ENCODE measurements around the gene RAI1.

DNA sequence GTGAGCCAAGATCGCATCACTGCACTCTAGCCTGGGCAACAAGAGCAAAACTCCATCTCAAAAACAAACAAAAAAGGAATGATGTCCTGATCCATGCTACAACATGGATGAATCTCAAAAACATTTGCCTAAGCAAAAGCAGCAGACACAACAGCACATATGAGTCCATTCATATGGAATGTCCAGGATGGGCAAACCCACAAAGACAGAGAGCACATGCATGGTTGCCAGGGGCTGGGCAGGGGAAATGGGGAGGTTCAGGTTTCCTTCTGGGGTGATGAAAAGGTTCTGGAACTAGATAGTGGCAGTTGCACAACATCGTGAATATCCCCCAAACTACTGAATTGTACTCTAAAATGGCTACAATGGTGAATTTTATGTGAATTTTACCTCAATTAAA is 35.3 kb upstream of the RAI1 start:
- TF ChIP-seq, protein P1, sequence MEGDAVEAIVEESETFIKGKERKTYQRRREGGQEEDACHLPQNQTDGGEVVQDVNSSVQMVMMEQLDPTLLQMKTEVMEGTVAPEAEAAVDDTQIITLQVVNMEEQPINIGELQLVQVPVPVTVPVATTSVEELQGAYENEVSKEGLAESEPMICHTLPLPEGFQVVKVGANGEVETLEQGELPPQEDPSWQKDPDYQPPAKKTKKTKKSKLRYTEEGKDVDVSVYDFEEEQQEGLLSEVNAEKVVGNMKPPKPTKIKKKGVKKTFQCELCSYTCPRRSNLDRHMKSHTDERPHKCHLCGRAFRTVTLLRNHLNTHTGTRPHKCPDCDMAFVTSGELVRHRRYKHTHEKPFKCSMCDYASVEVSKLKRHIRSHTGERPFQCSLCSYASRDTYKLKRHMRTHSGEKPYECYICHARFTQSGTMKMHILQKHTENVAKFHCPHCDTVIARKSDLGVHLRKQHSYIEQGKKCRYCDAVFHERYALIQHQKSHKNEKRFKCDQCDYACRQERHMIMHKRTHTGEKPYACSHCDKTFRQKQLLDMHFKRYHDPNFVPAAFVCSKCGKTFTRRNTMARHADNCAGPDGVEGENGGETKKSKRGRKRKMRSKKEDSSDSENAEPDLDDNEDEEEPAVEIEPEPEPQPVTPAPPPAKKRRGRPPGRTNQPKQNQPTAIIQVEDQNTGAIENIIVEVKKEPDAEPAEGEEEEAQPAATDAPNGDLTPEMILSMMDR (tag by site-specific recombination; IDR thresholded peaks at IDR 0.05), result no peak
- TF ChIP-seq ZNF16 (tag by site-specific recombination; IDR thresholded peaks at IDR 0.05; ENCODE audit: low read depth), result no peak
- no peak for TF ChIP-seq ZNF623 (tag by site-specific recombination; IDR thresholded peaks at IDR 0.05)
- no peak for TF ChIP-seq ZNF24 (tag by site-specific recombination; IDR thresholded peaks at IDR 0.05)
- no peak for TF ChIP-seq ZNF10 (tag by site-specific recombination; IDR thresholded peaks at IDR 0.05)
- no peak for TF ChIP-seq ZBTB1 (tag by site-specific recombination; IDR thresholded peaks at IDR 0.05)
- TF ChIP-seq, protein P2, sequence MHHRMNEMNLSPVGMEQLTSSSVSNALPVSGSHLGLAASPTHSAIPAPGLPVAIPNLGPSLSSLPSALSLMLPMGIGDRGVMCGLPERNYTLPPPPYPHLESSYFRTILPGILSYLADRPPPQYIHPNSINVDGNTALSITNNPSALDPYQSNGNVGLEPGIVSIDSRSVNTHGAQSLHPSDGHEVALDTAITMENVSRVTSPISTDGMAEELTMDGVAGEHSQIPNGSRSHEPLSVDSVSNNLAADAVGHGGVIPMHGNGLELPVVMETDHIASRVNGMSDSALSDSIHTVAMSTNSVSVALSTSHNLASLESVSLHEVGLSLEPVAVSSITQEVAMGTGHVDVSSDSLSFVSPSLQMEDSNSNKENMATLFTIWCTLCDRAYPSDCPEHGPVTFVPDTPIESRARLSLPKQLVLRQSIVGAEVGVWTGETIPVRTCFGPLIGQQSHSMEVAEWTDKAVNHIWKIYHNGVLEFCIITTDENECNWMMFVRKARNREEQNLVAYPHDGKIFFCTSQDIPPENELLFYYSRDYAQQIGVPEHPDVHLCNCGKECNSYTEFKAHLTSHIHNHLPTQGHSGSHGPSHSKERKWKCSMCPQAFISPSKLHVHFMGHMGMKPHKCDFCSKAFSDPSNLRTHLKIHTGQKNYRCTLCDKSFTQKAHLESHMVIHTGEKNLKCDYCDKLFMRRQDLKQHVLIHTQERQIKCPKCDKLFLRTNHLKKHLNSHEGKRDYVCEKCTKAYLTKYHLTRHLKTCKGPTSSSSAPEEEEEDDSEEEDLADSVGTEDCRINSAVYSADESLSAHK (tag by site-specific recombination; IDR thresholded peaks at IDR 0.05), result no peak
- TF ChIP-seq, protein P3, sequence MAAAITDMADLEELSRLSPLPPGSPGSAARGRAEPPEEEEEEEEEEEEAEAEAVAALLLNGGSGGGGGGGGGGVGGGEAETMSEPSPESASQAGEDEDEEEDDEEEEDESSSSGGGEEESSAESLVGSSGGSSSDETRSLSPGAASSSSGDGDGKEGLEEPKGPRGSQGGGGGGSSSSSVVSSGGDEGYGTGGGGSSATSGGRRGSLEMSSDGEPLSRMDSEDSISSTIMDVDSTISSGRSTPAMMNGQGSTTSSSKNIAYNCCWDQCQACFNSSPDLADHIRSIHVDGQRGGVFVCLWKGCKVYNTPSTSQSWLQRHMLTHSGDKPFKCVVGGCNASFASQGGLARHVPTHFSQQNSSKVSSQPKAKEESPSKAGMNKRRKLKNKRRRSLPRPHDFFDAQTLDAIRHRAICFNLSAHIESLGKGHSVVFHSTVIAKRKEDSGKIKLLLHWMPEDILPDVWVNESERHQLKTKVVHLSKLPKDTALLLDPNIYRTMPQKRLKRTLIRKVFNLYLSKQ (tag by site-specific recombination; IDR thresholded peaks at IDR 0.05; ENCODE audit: borderline replicate concordance), result no peak
- no peak for TF ChIP-seq ZNF311 (tag by site-specific recombination; IDR thresholded peaks at IDR 0.05; ENCODE audit: borderline replicate concordance)
- TF ChIP-seq ZEB2 (tag by site-specific recombination; IDR thresholded peaks at IDR 0.05), result no peak
- no peak for TF ChIP-seq ZSCAN30 (tag by site-specific recombination; IDR thresholded peaks at IDR 0.05)
- TF ChIP-seq, protein P4, sequence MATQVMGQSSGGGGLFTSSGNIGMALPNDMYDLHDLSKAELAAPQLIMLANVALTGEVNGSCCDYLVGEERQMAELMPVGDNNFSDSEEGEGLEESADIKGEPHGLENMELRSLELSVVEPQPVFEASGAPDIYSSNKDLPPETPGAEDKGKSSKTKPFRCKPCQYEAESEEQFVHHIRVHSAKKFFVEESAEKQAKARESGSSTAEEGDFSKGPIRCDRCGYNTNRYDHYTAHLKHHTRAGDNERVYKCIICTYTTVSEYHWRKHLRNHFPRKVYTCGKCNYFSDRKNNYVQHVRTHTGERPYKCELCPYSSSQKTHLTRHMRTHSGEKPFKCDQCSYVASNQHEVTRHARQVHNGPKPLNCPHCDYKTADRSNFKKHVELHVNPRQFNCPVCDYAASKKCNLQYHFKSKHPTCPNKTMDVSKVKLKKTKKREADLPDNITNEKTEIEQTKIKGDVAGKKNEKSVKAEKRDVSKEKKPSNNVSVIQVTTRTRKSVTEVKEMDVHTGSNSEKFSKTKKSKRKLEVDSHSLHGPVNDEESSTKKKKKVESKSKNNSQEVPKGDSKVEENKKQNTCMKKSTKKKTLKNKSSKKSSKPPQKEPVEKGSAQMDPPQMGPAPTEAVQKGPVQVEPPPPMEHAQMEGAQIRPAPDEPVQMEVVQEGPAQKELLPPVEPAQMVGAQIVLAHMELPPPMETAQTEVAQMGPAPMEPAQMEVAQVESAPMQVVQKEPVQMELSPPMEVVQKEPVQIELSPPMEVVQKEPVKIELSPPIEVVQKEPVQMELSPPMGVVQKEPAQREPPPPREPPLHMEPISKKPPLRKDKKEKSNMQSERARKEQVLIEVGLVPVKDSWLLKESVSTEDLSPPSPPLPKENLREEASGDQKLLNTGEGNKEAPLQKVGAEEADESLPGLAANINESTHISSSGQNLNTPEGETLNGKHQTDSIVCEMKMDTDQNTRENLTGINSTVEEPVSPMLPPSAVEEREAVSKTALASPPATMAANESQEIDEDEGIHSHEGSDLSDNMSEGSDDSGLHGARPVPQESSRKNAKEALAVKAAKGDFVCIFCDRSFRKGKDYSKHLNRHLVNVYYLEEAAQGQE (tag by site-specific recombination; IDR thresholded peaks at IDR 0.05), result no peak

Measured in HEK293 (cell line).